RWPE2 (cell line): ENCODE results near the gene DNAJC4.
A peak's percentile ranks its signal among the peaks of the same experiment; 100 is the strongest.

Experiments used
- ATAC-seq: fragments of 200-7000 bp; cut with Tn5 transposase; 3 replicates; pipeline ENCODE4 v1.9.1; 2021; ENCODE audit warnings: low read depth
- DNase-seq: peaks from one replicate; pipeline ENCODE4 v3.0.0-alpha.2; 2020; ENCODE audit warnings: low spot score
- H3K27ac ChIP-seq: fragments of 450-650 bp; 2 replicates; pipeline ENCODE4 v1.5.1; 2017; ENCODE audit warnings: mild to moderate bottlenecking; ENCODE audit not compliant: poor library complexity, severe bottlenecking
- H3K27me3 ChIP-seq: fragments of 250-450 bp; sonication (Bioruptor Pico); 2 replicates; pipeline ENCODE4 v1.5.1; 2021; ENCODE audit warnings: mild to moderate bottlenecking, moderate library complexity; ENCODE audit not compliant: insufficient read depth, poor library complexity, severe bottlenecking
- H3K36me3 ChIP-seq: fragments of 250-450 bp; sonication (Bioruptor Pico); 2 replicates; pipeline ENCODE4 v1.5.1; 2020; ENCODE audit warnings: low read depth, mild to moderate bottlenecking, moderate library complexity
- H3K4me1 ChIP-seq: fragments of 250-450 bp; sonication (Bioruptor Pico); 2 replicates; pipeline ENCODE4 v1.5.1; 2021; ENCODE audit warnings: mild to moderate bottlenecking, moderate library complexity; ENCODE audit not compliant: insufficient read depth, poor library complexity, severe bottlenecking
- H3K4me3 ChIP-seq: fragments of 250-450 bp; sonication (Bioruptor Pico); 2 replicates; pipeline ENCODE4 v1.5.1; 2021; ENCODE audit warnings: mild to moderate bottlenecking, moderate library complexity; ENCODE audit not compliant: severe bottlenecking
- H3K9me3 ChIP-seq: fragments of 250-450 bp; sonication (Bioruptor Pico); 2 replicates; pipeline ENCODE4 v1.5.1; 2021; ENCODE audit warnings: mild to moderate bottlenecking, moderate library complexity; ENCODE audit not compliant: severe bottlenecking
- TF ChIP-seq, protein P1 (sequence below): fragments of 450-650 bp; IDR thresholded peaks from one replicate; pipeline ENCODE4 v1.5.1; 2017; ENCODE audit warnings: mild to moderate bottlenecking, moderate library complexity; ENCODE audit not compliant: poor library complexity, severe bottlenecking

Gene DNAJC4

GRCh38 chr11:64253481-64253880 is 23.1 kb downstream of the DNAJC4 start:
- peaks cover 50% of the 10 kb centered on the region for H3K36me3 ChIP-seq
- peak overlapping the region; percentile 75 for H3K27ac ChIP-seq
- no peak overlapping the region for H3K4me3 ChIP-seq
- TF ChIP-seq, protein P1, sequence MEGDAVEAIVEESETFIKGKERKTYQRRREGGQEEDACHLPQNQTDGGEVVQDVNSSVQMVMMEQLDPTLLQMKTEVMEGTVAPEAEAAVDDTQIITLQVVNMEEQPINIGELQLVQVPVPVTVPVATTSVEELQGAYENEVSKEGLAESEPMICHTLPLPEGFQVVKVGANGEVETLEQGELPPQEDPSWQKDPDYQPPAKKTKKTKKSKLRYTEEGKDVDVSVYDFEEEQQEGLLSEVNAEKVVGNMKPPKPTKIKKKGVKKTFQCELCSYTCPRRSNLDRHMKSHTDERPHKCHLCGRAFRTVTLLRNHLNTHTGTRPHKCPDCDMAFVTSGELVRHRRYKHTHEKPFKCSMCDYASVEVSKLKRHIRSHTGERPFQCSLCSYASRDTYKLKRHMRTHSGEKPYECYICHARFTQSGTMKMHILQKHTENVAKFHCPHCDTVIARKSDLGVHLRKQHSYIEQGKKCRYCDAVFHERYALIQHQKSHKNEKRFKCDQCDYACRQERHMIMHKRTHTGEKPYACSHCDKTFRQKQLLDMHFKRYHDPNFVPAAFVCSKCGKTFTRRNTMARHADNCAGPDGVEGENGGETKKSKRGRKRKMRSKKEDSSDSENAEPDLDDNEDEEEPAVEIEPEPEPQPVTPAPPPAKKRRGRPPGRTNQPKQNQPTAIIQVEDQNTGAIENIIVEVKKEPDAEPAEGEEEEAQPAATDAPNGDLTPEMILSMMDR: no peak
- DNase-seq: no peak
- H3K9me3 ChIP-seq: no peaks in the 10 kb centered on the region
- H3K4me1 ChIP-seq: peaks cover 8% of the 10 kb centered on the region
- H3K27me3 ChIP-seq: no peaks in the 10 kb centered on the region
- no peak for ATAC-seq

DNA sequence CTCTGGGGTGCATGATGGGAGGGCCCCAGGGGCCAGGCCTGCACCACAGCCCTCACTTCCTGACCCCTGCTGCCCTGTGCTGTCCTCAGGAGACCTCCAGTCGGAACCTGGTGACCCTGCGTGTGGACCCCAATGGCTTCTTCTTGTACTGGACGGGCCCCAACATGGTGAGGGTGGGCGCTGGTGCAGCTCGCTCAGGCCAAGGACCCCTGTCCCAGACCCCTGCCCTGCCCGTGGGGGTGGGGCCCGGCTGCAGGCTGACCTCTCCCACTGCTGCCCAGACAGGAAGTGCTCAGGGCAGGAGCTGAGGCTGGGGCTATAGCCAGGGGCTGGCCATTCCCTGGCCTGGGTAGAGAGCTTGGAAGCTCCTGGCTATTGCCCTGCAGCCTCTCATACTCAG is 24.0 kb downstream of the DNAJC4 start:
- no peaks in the 10 kb centered on the region for H3K9me3 ChIP-seq
- H3K4me3 ChIP-seq: no peak overlapping the region
- H3K4me1 ChIP-seq: peaks cover 8% of the 10 kb centered on the region
- no peak for DNase-seq
- H3K27ac ChIP-seq: no peak overlapping the region
- H3K27me3 ChIP-seq: no peaks in the 10 kb centered on the region
- ATAC-seq: no peak
- H3K36me3 ChIP-seq: peaks cover 58% of the 10 kb centered on the region
- TF ChIP-seq, protein P1: no peak

GRCh38 chr11:64255135-64256128 is 25.1 kb downstream of the DNAJC4 start:
- TF ChIP-seq, protein P1: no peak
- no peak overlapping the region for H3K27ac ChIP-seq
- ATAC-seq (no peak), DNase-seq (no peak)
- H3K27me3 ChIP-seq: no peaks in the 10 kb centered on the region
- no peak overlapping the region for H3K4me3 ChIP-seq
- H3K4me1 ChIP-seq: peaks cover 8% of the 10 kb centered on the region
- H3K36me3 ChIP-seq: peaks cover 69% of the 10 kb centered on the region
- no peaks in the 10 kb centered on the region for H3K9me3 ChIP-seq

DNA sequence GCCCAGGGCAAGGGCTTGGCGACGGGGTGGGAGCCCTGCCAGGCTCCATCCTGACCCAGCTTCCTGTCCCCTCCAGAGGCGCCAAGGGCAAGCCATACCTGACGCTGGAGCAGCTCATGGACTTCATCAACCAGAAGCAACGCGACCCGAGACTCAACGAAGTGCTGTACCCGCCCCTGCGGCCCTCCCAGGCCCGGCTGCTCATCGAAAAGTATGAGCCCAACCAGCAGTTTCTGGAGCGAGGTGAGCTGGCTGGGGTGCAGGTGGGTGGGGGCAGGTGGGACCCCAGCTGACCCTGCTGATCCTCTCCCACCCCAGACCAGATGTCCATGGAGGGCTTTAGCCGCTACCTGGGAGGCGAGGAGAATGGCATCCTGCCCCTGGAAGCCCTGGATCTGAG is 26.0 kb downstream of the DNAJC4 start:
- no peaks in the 10 kb centered on the region for H3K27me3 ChIP-seq

More for the DNA sequence above, 26.0 kb downstream of the DNAJC4 start:
- no peak overlapping the region for H3K4me3 ChIP-seq
- peaks cover 69% of the 10 kb centered on the region for H3K36me3 ChIP-seq
- DNase-seq (no peak), ATAC-seq (no peak)
- TF ChIP-seq, protein P1: no peak
- no peak overlapping the region for H3K27ac ChIP-seq
- no peaks in the 10 kb centered on the region for H3K9me3 ChIP-seq
- H3K4me1 ChIP-seq: peaks cover 8% of the 10 kb centered on the region
